Measurements from ENCODE around the gene DEAF1.

Gene DEAF1

DNA sequence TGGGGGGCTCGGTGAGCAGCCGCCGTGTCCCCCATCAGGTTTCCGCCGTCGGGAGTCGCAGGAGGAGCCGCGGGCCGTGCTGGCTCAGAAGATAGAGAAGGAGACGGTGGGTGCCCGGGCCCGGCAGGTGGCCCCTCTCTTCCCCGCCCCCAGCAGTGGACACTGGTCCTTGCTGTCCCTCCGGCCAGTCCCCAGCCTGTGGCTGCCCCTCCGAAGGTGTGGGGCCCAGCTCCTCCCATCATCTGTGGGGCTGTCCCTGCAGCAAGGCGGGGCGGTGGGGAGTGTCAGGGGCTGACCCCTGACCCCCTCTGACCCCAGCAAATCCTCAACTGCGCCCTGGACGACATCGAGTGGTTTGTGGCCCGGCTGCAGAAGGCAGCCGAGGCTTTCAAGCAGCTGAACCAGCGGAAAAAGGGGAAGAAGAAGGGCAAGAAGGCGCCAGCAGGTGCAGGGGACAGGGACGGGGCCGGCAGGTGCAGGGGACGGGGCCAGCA is 26.3 kb upstream of the DEAF1 start:
- no peak for DNase-seq (ENCODE audit: low read depth, low spot score)

- no peak for DNase-seq (ENCODE audit: low read depth, low spot score)
Measured at GRCh38 chr11:720642-721246, 25.7 kb upstream of the DEAF1 start.

DNA sequence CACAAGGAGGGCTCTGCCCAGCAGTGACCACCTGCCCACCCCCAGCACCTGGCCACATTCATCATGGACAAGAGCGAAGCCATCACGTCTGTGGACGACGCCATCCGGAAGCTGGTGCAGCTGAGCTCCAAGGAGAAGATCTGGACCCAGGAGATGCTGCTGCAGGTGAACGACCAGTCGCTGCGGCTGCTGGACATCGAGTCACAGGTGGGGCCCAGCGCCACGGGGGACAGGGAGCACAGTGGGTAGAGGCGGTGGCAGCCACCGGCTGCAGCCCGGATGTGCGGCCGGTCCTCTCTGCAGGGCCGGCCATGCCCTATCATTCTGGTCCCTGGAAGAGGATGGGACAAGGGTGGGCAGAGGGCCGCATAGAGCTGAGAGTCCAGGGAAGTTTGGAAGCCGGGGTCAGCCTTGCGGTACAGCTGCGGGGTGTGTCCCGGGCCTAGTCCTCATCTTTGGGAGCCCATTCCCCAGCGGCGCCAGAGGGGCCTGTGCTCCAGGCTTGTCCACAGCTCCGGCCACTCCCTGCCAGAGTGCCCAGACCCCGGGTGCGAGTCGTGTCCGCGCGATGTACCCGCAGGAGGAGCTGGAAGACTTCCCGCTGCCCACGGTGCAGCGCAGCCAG is 25.1 kb upstream of the DEAF1 start:
- no peak for DNase-seq (ENCODE audit: low read depth, low spot score)

- no peak for DNase-seq (ENCODE audit: low read depth, low spot score)
Measured at GRCh38 chr11:719214-720016, 24.4 kb upstream of the DEAF1 start.

DNA sequence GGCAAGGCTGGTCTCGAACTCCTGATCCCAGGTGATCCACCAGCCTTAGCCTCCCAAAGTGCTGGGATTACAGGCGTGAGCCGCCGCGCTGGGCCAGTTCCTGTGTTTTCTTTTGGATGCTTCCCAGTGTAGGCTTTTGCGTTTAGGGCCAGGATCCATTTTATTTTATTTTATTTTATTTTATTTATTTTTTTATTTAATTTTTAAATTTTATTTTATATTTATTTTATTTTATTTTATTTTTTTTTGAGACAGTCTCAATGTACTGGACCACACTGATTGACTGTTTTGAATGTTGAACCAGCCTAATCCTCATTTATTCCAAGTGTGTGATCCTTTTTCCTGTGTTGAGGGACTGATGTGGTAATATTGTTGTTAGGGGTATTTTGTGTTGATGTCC is 19.4 kb upstream of the DEAF1 start:
- DNase-seq (ENCODE audit: low read depth, low spot score): no peak

GRCh38 chr11:709109-709997 is 14.3 kb upstream of the DEAF1 start:
- no peak for DNase-seq (ENCODE audit: low read depth, low spot score)

- no peak for DNase-seq (ENCODE audit: low read depth, low spot score)
Measured at GRCh38 chr11:708511-708910, 13.5 kb upstream of the DEAF1 start.

GRCh38 chr11:707817-708420 is 12.9 kb upstream of the DEAF1 start:
- DNase-seq (ENCODE audit: low read depth, low spot score): no peak

DNA sequence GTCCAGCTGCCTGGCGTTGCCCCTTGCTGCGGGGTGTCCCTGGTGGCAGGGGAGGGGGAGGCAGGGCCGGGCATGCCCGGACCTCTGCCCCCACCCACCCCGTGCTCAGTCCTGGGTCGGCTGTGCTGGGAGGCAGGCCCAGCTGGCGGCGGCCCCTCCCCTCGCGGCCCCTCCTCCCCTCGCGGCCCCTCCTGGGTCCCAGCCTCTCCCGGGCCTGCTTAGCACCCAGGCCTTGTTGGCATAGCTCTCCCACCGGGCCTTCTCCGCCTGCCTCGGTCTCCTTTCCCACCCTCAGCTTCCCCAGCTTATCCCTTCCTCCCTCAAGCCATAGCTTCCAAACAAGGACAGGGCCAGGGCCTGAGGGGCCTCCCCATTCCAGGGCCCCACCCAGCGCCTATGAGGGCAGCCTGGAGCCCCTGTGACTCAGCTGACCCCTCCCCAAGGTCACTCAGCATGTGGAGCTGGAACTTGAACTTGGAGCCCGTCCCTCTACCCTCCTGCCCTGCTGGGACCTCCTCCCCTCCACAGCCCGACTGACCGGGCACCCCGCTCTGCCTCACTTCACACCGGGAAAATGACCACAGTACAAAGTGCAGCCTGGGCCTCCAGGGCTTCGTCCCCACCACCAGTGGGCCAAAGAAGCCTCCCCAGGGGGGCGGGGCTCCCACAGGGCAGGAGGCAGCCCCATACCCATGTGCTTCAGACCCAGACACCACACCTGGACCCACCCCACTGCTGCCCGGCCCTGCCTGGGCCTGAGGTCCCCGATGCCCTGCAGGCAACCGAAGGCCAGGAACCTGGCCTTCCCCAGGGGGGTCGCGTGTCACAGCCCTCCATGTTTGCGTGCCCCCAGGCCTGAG is 12.2 kb upstream of the DEAF1 start:
- DNase-seq (ENCODE audit: low read depth, low spot score): no peak

- DNase-seq (ENCODE audit: low read depth, low spot score): no peak
Measured at GRCh38 chr11:706439-706956, 11.5 kb upstream of the DEAF1 start.

- DNase-seq (ENCODE audit: low read depth, low spot score): no peak
Measured at GRCh38 chr11:705646-706438, 10.8 kb upstream of the DEAF1 start, which contains the start of gene EPS8L2. Gene EPS8L2, plus strand, starts transcription at chr11:706231. Its CDS starts 3,177 bp downstream, at chr11:709408.

DNA sequence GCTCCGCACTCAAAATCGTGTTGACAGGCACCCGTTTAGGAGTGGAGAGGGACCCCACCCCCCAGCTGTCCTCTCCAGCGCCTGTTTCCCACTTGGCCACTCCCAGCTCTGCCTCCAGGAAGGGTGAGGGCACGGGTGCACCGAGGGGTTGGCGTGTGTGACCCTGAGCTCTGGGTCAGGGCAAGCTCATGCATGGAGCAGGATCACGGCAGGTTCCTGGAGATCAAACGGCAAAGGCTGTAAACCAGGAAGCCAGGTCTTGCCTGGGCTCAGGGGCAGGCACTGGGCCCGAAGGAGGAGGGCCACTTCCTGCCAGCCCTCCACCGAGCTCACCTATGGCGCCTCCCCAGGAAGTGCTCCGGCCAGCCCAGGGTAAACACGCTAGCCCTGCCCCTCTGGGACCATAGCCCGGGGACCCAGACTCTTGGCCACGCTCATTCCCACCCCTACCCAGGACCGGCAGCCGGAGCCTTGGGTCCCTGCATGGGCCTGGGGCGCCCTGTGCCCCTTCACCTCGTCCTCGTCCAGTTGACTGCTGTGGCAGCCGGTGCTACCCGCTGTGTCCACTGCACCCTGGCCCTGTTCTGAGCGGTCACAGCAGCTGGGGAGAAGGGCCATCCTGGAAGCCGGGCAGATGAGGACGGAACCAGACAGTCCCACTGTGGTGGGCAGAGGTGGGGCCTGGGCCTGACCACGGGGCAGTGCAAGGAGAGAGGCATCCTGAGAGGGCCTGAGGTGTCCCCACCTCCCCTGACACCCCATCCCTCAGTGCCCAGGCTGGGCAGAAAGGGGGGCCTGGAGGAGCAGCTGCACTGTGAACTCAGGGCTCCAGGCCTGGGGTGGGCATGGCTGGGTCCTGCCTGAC is 10.0 kb upstream of the DEAF1 start:
- DNase-seq (ENCODE audit: low read depth, low spot score): no peak

- DNase-seq (ENCODE audit: low read depth, low spot score): no peak
Measured at GRCh38 chr11:704228-704674, 9.2 kb upstream of the DEAF1 start.

DNA sequence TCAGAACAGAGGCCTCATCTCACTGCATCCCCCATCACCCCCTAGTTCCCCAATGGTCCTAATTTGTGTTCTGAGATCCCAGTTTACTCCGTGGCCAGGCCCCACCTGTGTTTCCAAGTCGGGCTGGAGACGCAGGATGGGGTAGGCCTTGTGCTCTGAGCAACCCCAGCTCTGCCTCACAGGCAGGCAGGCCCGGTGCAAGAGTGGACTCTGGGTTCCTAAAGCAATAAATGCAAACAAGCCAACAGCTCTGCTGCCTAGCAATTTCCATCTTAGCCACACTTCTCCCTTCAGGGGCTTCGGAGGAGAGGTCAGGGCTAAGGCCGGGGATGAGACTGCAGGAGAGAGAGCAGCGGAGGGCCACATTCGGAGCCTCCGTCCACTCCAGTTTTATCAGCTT is 8.5 kb upstream of the DEAF1 start:
- DNase-seq (ENCODE audit: low read depth, low spot score): no peak

GRCh38 chr11:702462-703461 is 7.7 kb upstream of the DEAF1 start:
- DNase-seq (ENCODE audit: low read depth, low spot score): no peak

GRCh38 chr11:701741-702461 is 6.9 kb upstream of the DEAF1 start:
- DNase-seq (ENCODE audit: low read depth, low spot score): no peak
